SU-DHL-6 (cell line): ENCODE measurements around the gene MAEL.

Experiments used
- H2AFZ ChIP-seq: fragments of 200-600 bp; sonication (generic); 2 replicates; pipeline ENCODE4 v1.6.1; 2014; ENCODE audit warnings: low read depth, mild to moderate bottlenecking, moderate library complexity, mixed read lengths, antibody characterized with exemption, low read length; ENCODE audit not compliant: severe bottlenecking
- H3F3A ChIP-seq: fragments of 200-600 bp; shearing (Covaris generic); 2 replicates; pipeline ENCODE4 v1.6.0; 2016; ENCODE audit warnings: antibody characterized with exemption, mild to moderate bottlenecking; ENCODE audit not compliant: insufficient read depth
- H3K27ac ChIP-seq: fragments of 200-600 bp; sonication (generic); 2 replicates; pipeline ENCODE4 v1.5.1; 2016; ENCODE audit warnings: low read depth, mild to moderate bottlenecking, low read length, moderate library complexity, mixed read lengths
- H3K27me3 ChIP-seq: fragments of 200-600 bp; sonication (generic), shearing (Covaris generic); 2 replicates; pipeline ENCODE4 v1.6.0; 2014; ENCODE audit warnings: mild to moderate bottlenecking, low read length
- H3K36me3 ChIP-seq: fragments of 200-600 bp; sonication (generic); 2 replicates; pipeline ENCODE4 v1.6.1; 2014; ENCODE audit warnings: mild to moderate bottlenecking, low read length, mixed read lengths
- H3K4me2 ChIP-seq: fragments of 300-600, 200-600 bp; shearing (Covaris generic), sonication (generic); 2 replicates; pipeline ENCODE4 v1.6.0; 2014; ENCODE audit warnings: low read length, low read depth, mild to moderate bottlenecking; ENCODE audit not compliant: poor library complexity, severe bottlenecking
- H3K4me3 ChIP-seq: fragments of 200-600 bp; sonication (generic); 2 replicates; pipeline ENCODE4 v1.5.1; 2014; ENCODE audit warnings: antibody characterized with exemption, low read length, mild to moderate bottlenecking, mixed read lengths; ENCODE audit not compliant: insufficient read depth, poor library complexity, severe bottlenecking
- H3K79me2 ChIP-seq: fragments of 200-600 bp; sonication (generic); 2 replicates; pipeline ENCODE4 v1.6.1; 2014; ENCODE audit warnings: mild to moderate bottlenecking, low read length, moderate library complexity; ENCODE audit not compliant: insufficient read depth
- H3K9ac ChIP-seq: fragments of 200-600 bp; sonication (generic); 2 replicates; pipeline ENCODE4 v1.7.0; 2014; ENCODE audit warnings: mild to moderate bottlenecking, low read length
- H3K9me2 ChIP-seq: fragments of 200-600 bp; sonication (generic); replicated peaks from 2 replicates; pipeline ENCODE4 v1.6.1; 2014; ENCODE audit warnings: low read length; ENCODE audit not compliant: insufficient read depth
- H3K9me3 ChIP-seq: fragments of 200-600 bp; sonication (generic); 2 replicates; pipeline ENCODE4 v1.6.1; 2014; ENCODE audit warnings: low read length, mixed read lengths; ENCODE audit not compliant: insufficient read depth
- H4K20me1 ChIP-seq: fragments of 200-600 bp; sonication (generic); 2 replicates; pipeline ENCODE4 v1.6.1; 2014; ENCODE audit warnings: low read depth, mild to moderate bottlenecking, antibody characterized with exemption, low read length, moderate library complexity, mixed read lengths
- CTCF ChIP-seq: fragments of 200-600 bp; sonication (generic); IDR thresholded peaks from one replicate; pipeline ENCODE4 v1.5.1; 2017; ENCODE audit warnings: antibody characterized with exemption, mild to moderate bottlenecking, low read length, moderate library complexity; ENCODE audit not compliant: insufficient read depth, poor library complexity, severe bottlenecking
- EZH2phosphoT487 ChIP-seq: fragments of 200-600 bp; sonication (generic), shearing (Covaris generic); conservative IDR thresholded peaks from 2 replicates; pipeline ENCODE4 v1.6.1; 2018; ENCODE audit warnings: mild to moderate bottlenecking, antibody characterized with exemption, low read length, moderate library complexity, mixed read lengths

MAEL gene

GRCh38 chr1:167043752-167044488 lies 54.8 kb downstream of the MAEL start:
- H3F3A ChIP-seq = 0 out of 2 replicates have a peak, but pooled peaks cover 8% of the 10 kb centered on the region
- peak overlapping the region; percentile 48 for H3K4me3 ChIP-seq
- peak overlapping the region; percentile 92 for H3K4me2 ChIP-seq
- no peaks in the 10 kb centered on the region for H3K36me3 ChIP-seq
- H3K9ac ChIP-seq = peak overlapping the region; percentile 57
- H3K79me2 ChIP-seq = no peaks in the 10 kb centered on the region
- no peak for TF ChIP-seq CTCF
- no peak for TF ChIP-seq EZH2phosphoT487
- no peaks in the 10 kb centered on the region for H3K9me2 ChIP-seq
- peak overlapping the region; percentile 100 for H2AFZ ChIP-seq
- peak overlapping the region; percentile 59 for H3K27ac ChIP-seq
- H3K27me3 ChIP-seq = no peaks in the 10 kb centered on the region
- no peaks in the 10 kb centered on the region for H3K9me3 ChIP-seq
- H4K20me1 ChIP-seq = no peaks in the 10 kb centered on the region

GRCh38 chr1:167051907-167052306 lies 62.8 kb downstream of the MAEL start:
- no peak overlapping the region for H3K9ac ChIP-seq
- H3K4me2 ChIP-seq = no peak overlapping the region
- H3K9me3 ChIP-seq = no peaks in the 10 kb centered on the region
- no peaks in the 10 kb centered on the region for H3F3A ChIP-seq
- H4K20me1 ChIP-seq = no peaks in the 10 kb centered on the region
- no peak overlapping the region for H3K4me3 ChIP-seq
- H3K36me3 ChIP-seq = no peaks in the 10 kb centered on the region
- no peaks in the 10 kb centered on the region for H3K9me2 ChIP-seq
- no peaks in the 10 kb centered on the region for H3K79me2 ChIP-seq
- H2AFZ ChIP-seq = no peak overlapping the region
- no peak overlapping the region for H3K27ac ChIP-seq
- H3K27me3 ChIP-seq = no peaks in the 10 kb centered on the region
- no peak for TF ChIP-seq CTCF
- no peak for TF ChIP-seq EZH2phosphoT487

- H3K36me3 ChIP-seq = no peaks in the 10 kb centered on the region
- H2AFZ ChIP-seq = no peak overlapping the region
- TF ChIP-seq EZH2phosphoT487 (no peak), CTCF (peak; percentile 30)
These were observed 63.3 kb downstream of the MAEL start for GRCh38 chr1:167052389-167052788.

More at GRCh38 chr1:167052389-167052788, 63.3 kb downstream of the MAEL start:
- H4K20me1 ChIP-seq = no peaks in the 10 kb centered on the region
- no peaks in the 10 kb centered on the region for H3K79me2 ChIP-seq
- H3K9me3 ChIP-seq = no peaks in the 10 kb centered on the region
- no peaks in the 10 kb centered on the region for H3F3A ChIP-seq
- H3K4me2 ChIP-seq = no peak overlapping the region
- no peaks in the 10 kb centered on the region for H3K9me2 ChIP-seq
- H3K27ac ChIP-seq = no peak overlapping the region
- no peak overlapping the region for H3K4me3 ChIP-seq
- no peak overlapping the region for H3K9ac ChIP-seq
- H3K27me3 ChIP-seq = no peaks in the 10 kb centered on the region
